Nucleus accumbens (tissue), 56 donors: ENCODE results near the gene PTH2R.

Experiments used
- DNase-seq, 56 donors: peaks; one replicate each; lab custom pipeline; 2025; lab: John Stamatoyannopoulos, UW

PTH2R gene

GRCh38 chr2:208541461-208541988 is 134.9 kb downstream of the PTH2R start:
- no peak for DNase-seq

DNA sequence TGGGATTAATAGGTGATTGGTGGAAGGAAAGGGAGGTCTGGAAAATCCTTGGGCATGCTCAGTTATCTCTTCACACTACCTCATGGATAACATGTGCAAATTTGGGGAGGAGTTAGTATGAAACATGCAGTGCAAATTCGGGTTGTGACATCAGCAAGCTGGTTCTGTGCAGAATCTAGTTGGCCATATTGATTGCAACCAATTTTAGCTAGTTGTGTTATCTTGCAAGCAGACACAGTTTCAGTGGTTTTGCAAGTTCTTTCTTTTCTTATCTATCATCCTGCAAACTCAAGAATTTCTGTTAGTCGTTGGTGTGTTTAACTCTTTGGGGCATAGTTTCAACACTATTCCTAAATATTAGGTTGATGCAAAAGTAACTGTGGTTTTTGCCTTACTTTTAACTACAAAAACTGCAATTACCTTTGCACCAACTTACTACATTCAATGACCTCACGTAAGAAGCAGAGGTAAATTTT is 135.4 kb downstream of the PTH2R start:
- no peak for DNase-seq

- DNase-seq: no peak
These were observed 136.0 kb downstream of the PTH2R start for GRCh38 chr2:208542465-208543041.
